Measurements from ENCODE around the gene RUNDC1. TPM values are rescaled to one million over a fixed set of nuclear protein-coding genes. Genes with fewer than 3 reads are reported as not detected.
"Not testable (repeated sequence)": the region's sequence is repeated elsewhere in the genome, so short reads cannot be mapped to it uniquely, and the experiment has no call there.

The RUNDC1 gene
- polyA plus RNA-seq, 10 donors = 6.0 to 8.9 (median 7.5) TPM

- no peak for DNase-seq
These were observed 9.6 kb downstream of the RUNDC1 start for GRCh38 chr17:42989726-42990652.

- no peak for DNase-seq
These were observed 11.1 kb downstream of the RUNDC1 start for GRCh38 chr17:42991471-42991870.

GRCh38 chr17:42992872-42993271 is 12.5 kb downstream of the RUNDC1 start:
- DNase-seq = no peak

GRCh38 chr17:42993913-42994312 is 13.5 kb downstream of the RUNDC1 start:
- not testable (repeated sequence) for DNase-seq

- no peak for DNase-seq
These were observed 17.1 kb downstream of the RUNDC1 start for GRCh38 chr17:42997390-42997983.

GRCh38 chr17:42997984-42998938 is 17.9 kb downstream of the RUNDC1 start, which contains the start of gene RPL27:
RPL27 (plus strand) TSS chr17:42998419; CDS start chr17:42998751, 332 bp downstream.
- peak; percentile 100 for DNase-seq

GRCh38 chr17:42999003-42999525 is 18.7 kb downstream of the RUNDC1 start:
- no peak for DNase-seq

GRCh38 chr17:43000894-43001293 is 20.5 kb downstream of the RUNDC1 start:
- not testable (repeated sequence) for DNase-seq

- DNase-seq = no peak
These were observed 23.3 kb downstream of the RUNDC1 start for GRCh38 chr17:43003542-43004172.

GRCh38 chr17:43006639-43007551 is 26.5 kb downstream of the RUNDC1 start, which contains the start of gene IFI35:
IFI35 (plus strand) TSS chr17:43006784; CDS start chr17:43006948, 164 bp downstream.
- DNase-seq = peak; percentile 81 to 94 (median 86)

GRCh38 chr17:43010667-43011308 is 30.4 kb downstream of the RUNDC1 start:
- DNase-seq = no peak

GRCh38 chr17:43011728-43012472 is 31.5 kb downstream of the RUNDC1 start:
- DNase-seq = no peak

- no peak for DNase-seq
These were observed 32.9 kb downstream of the RUNDC1 start for GRCh38 chr17:43013296-43013695.

GRCh38 chr17:43014020-43014648 is 33.8 kb downstream of the RUNDC1 start:
- no peak for DNase-seq

- no peak for DNase-seq
These were observed 34.5 kb downstream of the RUNDC1 start for GRCh38 chr17:43014649-43015542.

- DNase-seq = no peak
These were observed 35.2 kb downstream of the RUNDC1 start for GRCh38 chr17:43015579-43015978.

GRCh38 chr17:43016216-43016615 is 35.9 kb downstream of the RUNDC1 start:
- DNase-seq = no peak
